ENCODE data around the gene SAV1. TPM values are rescaled to one million over a fixed set of nuclear protein-coding genes. Genes with fewer than 3 reads are reported as not detected.

SAV1 gene
- total RNA-seq, 2 donors from 2014 or later: 15.9 to 21.8 TPM

GRCh38 chr14:50615552-50615951 lies 52.6 kb downstream of the SAV1 start:
- intact Hi-C loops (cut with DNase I): no loop called here
- Histone ChIP-seq H3K4me3 (no peak overlapping the region), H3K9ac (ENCODE audit: low read depth in 2 of 2, low read length in 2 of 2) (no peak overlapping the region), H3K27me3 (no peaks in the 10 kb centered on the region), H3K36me3 (no peaks in the 10 kb centered on the region), H3K4me1 (no peaks in the 10 kb centered on the region), H3K9me3 (no peaks in the 10 kb centered on the region), H3K27ac (no peak overlapping the region)
- DNase-seq: no peak
- TF ChIP-seq, protein P1, sequence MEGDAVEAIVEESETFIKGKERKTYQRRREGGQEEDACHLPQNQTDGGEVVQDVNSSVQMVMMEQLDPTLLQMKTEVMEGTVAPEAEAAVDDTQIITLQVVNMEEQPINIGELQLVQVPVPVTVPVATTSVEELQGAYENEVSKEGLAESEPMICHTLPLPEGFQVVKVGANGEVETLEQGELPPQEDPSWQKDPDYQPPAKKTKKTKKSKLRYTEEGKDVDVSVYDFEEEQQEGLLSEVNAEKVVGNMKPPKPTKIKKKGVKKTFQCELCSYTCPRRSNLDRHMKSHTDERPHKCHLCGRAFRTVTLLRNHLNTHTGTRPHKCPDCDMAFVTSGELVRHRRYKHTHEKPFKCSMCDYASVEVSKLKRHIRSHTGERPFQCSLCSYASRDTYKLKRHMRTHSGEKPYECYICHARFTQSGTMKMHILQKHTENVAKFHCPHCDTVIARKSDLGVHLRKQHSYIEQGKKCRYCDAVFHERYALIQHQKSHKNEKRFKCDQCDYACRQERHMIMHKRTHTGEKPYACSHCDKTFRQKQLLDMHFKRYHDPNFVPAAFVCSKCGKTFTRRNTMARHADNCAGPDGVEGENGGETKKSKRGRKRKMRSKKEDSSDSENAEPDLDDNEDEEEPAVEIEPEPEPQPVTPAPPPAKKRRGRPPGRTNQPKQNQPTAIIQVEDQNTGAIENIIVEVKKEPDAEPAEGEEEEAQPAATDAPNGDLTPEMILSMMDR (IDR thresholded peaks at IDR 0.05): no peak

DNA sequence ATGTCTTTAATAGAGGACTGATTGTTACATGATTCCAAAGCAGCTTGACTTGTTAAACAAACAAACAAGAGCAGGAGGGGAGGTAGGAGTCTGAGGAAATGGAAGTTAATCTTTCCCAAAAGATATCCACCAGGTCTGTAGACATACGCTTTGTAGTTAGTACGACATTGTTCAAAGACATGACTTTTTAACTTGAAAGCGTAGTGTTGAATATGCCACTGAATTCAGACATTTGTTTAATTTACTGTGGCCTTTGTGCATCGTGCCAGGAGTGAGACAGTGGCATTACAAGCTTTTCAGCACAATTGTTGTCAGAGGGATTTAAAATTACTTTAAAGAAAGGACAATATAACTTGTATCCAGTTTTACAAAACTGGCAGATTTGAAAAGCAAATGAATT lies 53.0 kb downstream of the SAV1 start:
- Histone ChIP-seq H3K27me3 (no peaks in the 10 kb centered on the region), H3K4me3 (no peak overlapping the region), H3K36me3 (no peaks in the 10 kb centered on the region), H3K4me1 (no peaks in the 10 kb centered on the region), H3K27ac (no peak overlapping the region), H3K9me3 (no peaks in the 10 kb centered on the region), H3K9ac (ENCODE audit: low read depth in 2 of 2, low read length in 2 of 2) (no peak overlapping the region)
- DNase-seq: no peak
- TF ChIP-seq, protein P1 (IDR thresholded peaks at IDR 0.05): no peak
- intact Hi-C loops (cut with DNase I): no loop called here

- TF ChIP-seq, protein P1 (IDR thresholded peaks at IDR 0.05): no peak
- Histone ChIP-seq H3K27ac (no peak overlapping the region), H3K9me3 (no peaks in the 10 kb centered on the region), H3K4me1 (no peaks in the 10 kb centered on the region), H3K27me3 (no peaks in the 10 kb centered on the region), H3K36me3 (no peaks in the 10 kb centered on the region), H3K4me3 (no peak overlapping the region), H3K9ac (ENCODE audit: low read depth in 2 of 2, low read length in 2 of 2) (no peak overlapping the region)
- intact Hi-C loops (cut with DNase I): no loop called here
- DNase-seq: no peak
Measured at GRCh38 chr14:50612806-50613205, 55.3 kb downstream of the SAV1 start.

- no peak overlapping the region for H3K27ac ChIP-seq
- H3K36me3 ChIP-seq: no peaks in the 10 kb centered on the region
- no peak for DNase-seq
- no peaks in the 10 kb centered on the region for H3K4me1 ChIP-seq
- H3K27me3 ChIP-seq: no peaks in the 10 kb centered on the region
- TF ChIP-seq, protein P1 (IDR thresholded peaks at IDR 0.05): no peak
- H3K4me3 ChIP-seq: no peak overlapping the region
- intact Hi-C loops (cut with DNase I): no loop called here
- H3K9ac ChIP-seq (ENCODE audit: low read depth in 2 of 2, low read length in 2 of 2): no peak overlapping the region
- H3K9me3 ChIP-seq: no peaks in the 10 kb centered on the region
Measured at GRCh38 chr14:50610465-50610864, 57.6 kb downstream of the SAV1 start.

DNA sequence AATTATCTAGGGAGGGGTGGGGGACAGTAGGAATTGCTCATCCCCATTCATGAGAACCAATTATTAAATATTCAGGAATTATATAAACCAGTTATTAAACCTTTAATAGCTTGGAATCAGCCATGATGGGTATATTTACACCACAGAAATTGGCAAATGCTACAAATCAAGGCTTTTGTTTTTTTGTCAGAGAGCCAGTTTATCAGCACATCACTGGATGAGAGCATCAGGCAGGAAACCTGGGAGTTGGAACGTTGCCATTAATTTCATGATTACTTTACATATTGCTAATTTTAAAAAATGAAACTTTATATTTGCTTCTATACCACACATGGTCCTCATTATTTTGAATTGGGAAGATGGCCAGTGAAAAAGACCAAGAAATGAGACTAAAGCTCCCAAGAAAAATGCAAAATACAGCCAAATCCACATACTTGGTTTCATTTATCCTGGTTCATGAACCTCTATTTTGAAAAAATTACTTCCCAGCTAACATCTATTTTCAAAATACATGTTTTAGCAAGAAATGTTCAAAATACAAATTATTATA lies 59.7 kb downstream of the SAV1 start:
- TF ChIP-seq, protein P1 (IDR thresholded peaks at IDR 0.05): no peak
- H3K27ac ChIP-seq: no peak overlapping the region
- H3K36me3 ChIP-seq: no peaks in the 10 kb centered on the region
- H3K9ac ChIP-seq (ENCODE audit: low read depth in 2 of 2, low read length in 2 of 2): no peak overlapping the region
- DNase-seq: no peak
- H3K4me1 ChIP-seq: no peaks in the 10 kb centered on the region
- no peak overlapping the region for H3K4me3 ChIP-seq
- no peaks in the 10 kb centered on the region for H3K27me3 ChIP-seq
- H3K9me3 ChIP-seq: no peaks in the 10 kb centered on the region
- intact Hi-C loops (cut with DNase I): no loop called here
